RPMI7951 (cell line): ENCODE measurements around the gene MPHOSPH9. TPM values are rescaled to one million over a fixed set of nuclear protein-coding genes. Genes with fewer than 3 reads are reported as not detected.

ENCODE experiments used
- total RNA-seq: library from RNA; depleted of rRNA; stranded (reverse); fragments of >200 nt; shearing (Covaris generic); gene quantifications from 2 replicates; pipeline ENCODE4 v1.2.3, GENCODE V29; 2014; rRNA removed

MPHOSPH9 gene
- total RNA-seq, 1 experiment from 2014 or later, result 66.7 TPM

Other genes with a start within 250 kb of the MPHOSPH9 start
- gene PITPNM2, start 82.1 kb downstream of the MPHOSPH9 start, total RNA-seq, result 2.6 and 2.8 TPM in 2 replicates
- gene MTRFR, start 295 bp upstream of the MPHOSPH9 start, total RNA-seq, result 14.1 and 14.4 TPM in 2 replicates
- 290 and 349 TPM in 2 replicates for gene CDK2AP1, start 38.7 kb upstream of the MPHOSPH9 start, total RNA-seq
- gene SBNO1, start 131.7 kb upstream of the MPHOSPH9 start, total RNA-seq, result 15.0 and 16.9 TPM in 2 replicates
- gene KMT5A, start 151.0 kb upstream of the MPHOSPH9 start, total RNA-seq, result 34.6 and 38.4 TPM in 2 replicates
- 2.5 and 2.7 TPM in 2 replicates for gene RILPL2, start 203.5 kb upstream of the MPHOSPH9 start, total RNA-seq
- 12.4 and 16.5 TPM in 2 replicates for gene SNRNP35, start 225.0 kb upstream of the MPHOSPH9 start, total RNA-seq